ENCODE results near the gene ARSG. TPM values are rescaled to one million over a fixed set of nuclear protein-coding genes. Genes with fewer than 3 reads are reported as not detected.
"Not testable (repeated sequence)": the region's sequence is repeated elsewhere in the genome, so short reads cannot be mapped to it uniquely, and the experiment has no call there.

The ARSG gene
- total and polyA plus RNA-seq, 5 donors from 2014 or later: 10.3 to 21.8 (median 13.2) TPM

GRCh38 chr17:68401288-68401687, 110.0 kb downstream of the ARSG start:
- H3K27ac Mint-ChIP-seq: peak overlapping the region in 1 of 3 donors; percentile 42
- peaks cover 14 to 31% (median 18%) of the 10 kb centered on the region in 4 donors for H3K4me1 Mint-ChIP-seq
- ATAC-seq (ENCODE audit: low read depth in 2 of 2) (no peak), DNase-seq (no peak)
- no peaks in the 10 kb centered on the region for H3K27me3 Mint-ChIP-seq
- H3K4me3 Mint-ChIP-seq: no peak overlapping the region
- peaks cover 19% of the 10 kb centered on the region for H3K4me1 ChIP-seq (ENCODE audit: control insufficient read depth, insufficient read depth, low read length, poor library complexity, severe bottlenecking)
- no peak overlapping the region for H3K27ac ChIP-seq (ENCODE audit: insufficient read depth, low read length, poor library complexity, severe bottlenecking)
- peaks cover 3% of the 10 kb centered on the region for H3K36me3 ChIP-seq (ENCODE audit: control insufficient read depth, insufficient read depth, low read length)
- H3K36me3 Mint-ChIP-seq: peaks cover 21% of the 10 kb centered on the region
- H3K27me3 ChIP-seq (ENCODE audit: control insufficient read depth, insufficient read depth, low read length): no peaks in the 10 kb centered on the region
- no peak overlapping the region for H3K4me3 ChIP-seq (ENCODE audit: low read depth, low read length)
- H3K9me3 ChIP-seq (ENCODE audit: control insufficient read depth in 2 of 2, low read length in 2 of 2): peaks cover 10% of the 10 kb centered on the region in 2 experiments
- H3K9me3 Mint-ChIP-seq: peaks cover 0 to 15% (median 1%) of the 10 kb centered on the region in 7 donors

GRCh38 chr17:68403122-68403521, 111.8 kb downstream of the ARSG start:
- Mint-ChIP-seq H3K27me3 (no peaks in the 10 kb centered on the region), H3K4me3 (no peak overlapping the region), H3K9me3 (peaks cover 0 to 30% (median 8%) of the 10 kb centered on the region in 7 donors), H3K36me3 (peaks cover 32% of the 10 kb centered on the region), H3K4me1 (peaks cover 13 to 23% (median 14%) of the 10 kb centered on the region in 4 donors), H3K27ac (no peak overlapping the region)
- no peaks in the 10 kb centered on the region for H3K27me3 ChIP-seq (ENCODE audit: control insufficient read depth, insufficient read depth, low read length)
- H3K4me3 ChIP-seq (ENCODE audit: low read depth, low read length): no peak overlapping the region
- DNase-seq: no peak
- H3K4me1 ChIP-seq (ENCODE audit: control insufficient read depth, insufficient read depth, low read length, poor library complexity, severe bottlenecking): peaks cover 19% of the 10 kb centered on the region
- H3K27ac ChIP-seq (ENCODE audit: insufficient read depth, low read length, poor library complexity, severe bottlenecking): no peak overlapping the region
- peaks cover 14 to 16% of the 10 kb centered on the region in 2 experiments for H3K9me3 ChIP-seq (ENCODE audit: control insufficient read depth in 2 of 2, low read length in 2 of 2)
- no peak for ATAC-seq (ENCODE audit: low read depth in 2 of 2)
- H3K36me3 ChIP-seq (ENCODE audit: control insufficient read depth, insufficient read depth, low read length): peaks cover 3% of the 10 kb centered on the region

- H3K4me3 Mint-ChIP-seq; H3K27me3 Mint-ChIP-seq; H3K27ac Mint-ChIP-seq; H3K27ac ChIP-seq (ENCODE audit: insufficient read depth, low read length, poor library complexity, severe bottlenecking); H3K36me3 ChIP-seq (ENCODE audit: control insufficient read depth, insufficient read depth, low read length); DNase-seq; H3K27me3 ChIP-seq (ENCODE audit: control insufficient read depth, insufficient read depth, low read length); ATAC-seq (ENCODE audit: low read depth in 2 of 2); H3K4me3 ChIP-seq (ENCODE audit: low read depth, low read length): not testable (repeated sequence)
- peaks cover 32% of the 10 kb centered on the region for H3K36me3 Mint-ChIP-seq
- Histone ChIP-seq H3K4me1 (ENCODE audit: control insufficient read depth, insufficient read depth, low read length, poor library complexity, severe bottlenecking) (peaks cover 16% of the 10 kb centered on the region), H3K9me3 (ENCODE audit: control insufficient read depth in 2 of 2, low read length in 2 of 2) (peaks cover 14 to 16% of the 10 kb centered on the region in 2 experiments)
- H3K9me3 Mint-ChIP-seq: peaks cover 0 to 30% (median 8%) of the 10 kb centered on the region in 7 donors
- peaks cover 6 to 18% (median 11%) of the 10 kb centered on the region in 4 donors for H3K4me1 Mint-ChIP-seq
Observed at GRCh38 chr17:68403837-68404236, 112.5 kb downstream of the ARSG start.

- not testable (repeated sequence) for H3K4me1 ChIP-seq (ENCODE audit: control insufficient read depth, insufficient read depth, low read length, poor library complexity, severe bottlenecking); H3K36me3 ChIP-seq (ENCODE audit: control insufficient read depth, insufficient read depth, low read length); H3K27ac Mint-ChIP-seq; H3K27me3 Mint-ChIP-seq; H3K4me3 ChIP-seq (ENCODE audit: low read depth, low read length); DNase-seq; ATAC-seq (ENCODE audit: low read depth in 2 of 2); H3K4me1 Mint-ChIP-seq; H3K27me3 ChIP-seq (ENCODE audit: control insufficient read depth, insufficient read depth, low read length); H3K27ac ChIP-seq (ENCODE audit: insufficient read depth, low read length, poor library complexity, severe bottlenecking); H3K4me3 Mint-ChIP-seq
- peaks cover 32% of the 10 kb centered on the region for H3K36me3 Mint-ChIP-seq
- peaks cover 14 to 16% of the 10 kb centered on the region in 2 experiments for H3K9me3 ChIP-seq (ENCODE audit: control insufficient read depth in 2 of 2, low read length in 2 of 2)
- peaks cover 0 to 40% (median 8%) of the 10 kb centered on the region in 7 donors for H3K9me3 Mint-ChIP-seq
Observed at GRCh38 chr17:68407656-68408055, 116.4 kb downstream of the ARSG start.

- H3K36me3 Mint-ChIP-seq; H3K27me3 Mint-ChIP-seq; H3K36me3 ChIP-seq (ENCODE audit: control insufficient read depth, insufficient read depth, low read length); H3K27me3 ChIP-seq (ENCODE audit: control insufficient read depth, insufficient read depth, low read length); H3K9me3 ChIP-seq (ENCODE audit: control insufficient read depth in 2 of 2, low read length in 2 of 2): not testable (repeated sequence)
- Mint-ChIP-seq H3K9me3 (peaks cover 0 to 23% (median 3%) of the 10 kb centered on the region in 7 donors), H3K27ac (peak overlapping the region; percentile 69 to 95 (median 87)), H3K4me1 (peaks cover 13 to 31% (median 22%) of the 10 kb centered on the region in 4 donors), H3K4me3 (peak overlapping the region; percentile 91 to 97 (median 94))
- Histone ChIP-seq H3K27ac (ENCODE audit: insufficient read depth, low read length, poor library complexity, severe bottlenecking) (peak overlapping the region; percentile 55), H3K4me1 (ENCODE audit: control insufficient read depth, insufficient read depth, low read length, poor library complexity, severe bottlenecking) (peaks cover 11% of the 10 kb centered on the region), H3K4me3 (ENCODE audit: low read depth, low read length) (peak overlapping the region; percentile 70)
- peak; percentile 78 for ATAC-seq (ENCODE audit: low read depth in 2 of 2)
- DNase-seq: peak; percentile 40 to 80 (median 70)
Observed at GRCh38 chr17:68413597-68414560, 122.6 kb downstream of the ARSG start.

GRCh38 chr17:68414901-68415300, 123.6 kb downstream of the ARSG start:
- not testable (repeated sequence) for H3K36me3 ChIP-seq (ENCODE audit: control insufficient read depth, insufficient read depth, low read length); H3K27me3 ChIP-seq (ENCODE audit: control insufficient read depth, insufficient read depth, low read length); H3K27ac ChIP-seq (ENCODE audit: insufficient read depth, low read length, poor library complexity, severe bottlenecking); H3K27me3 Mint-ChIP-seq; H3K9me3 ChIP-seq (ENCODE audit: control insufficient read depth in 2 of 2, low read length in 2 of 2); ATAC-seq (ENCODE audit: low read depth in 2 of 2)
- H3K27ac Mint-ChIP-seq: peak overlapping the region; percentile 69 to 95 (median 87)
- H3K36me3 Mint-ChIP-seq: peaks cover 11% of the 10 kb centered on the region
- peak overlapping the region; percentile 91 to 97 (median 94) for H3K4me3 Mint-ChIP-seq
- peak in 2 of 3 donors; percentile 34 to 44 for DNase-seq
- H3K4me1 Mint-ChIP-seq: peaks cover 13 to 31% (median 22%) of the 10 kb centered on the region in 4 donors
- H3K9me3 Mint-ChIP-seq: peaks cover 0 to 23% (median 3%) of the 10 kb centered on the region in 7 donors
- peaks cover 11% of the 10 kb centered on the region for H3K4me1 ChIP-seq (ENCODE audit: control insufficient read depth, insufficient read depth, low read length, poor library complexity, severe bottlenecking)
- H3K4me3 ChIP-seq (ENCODE audit: low read depth, low read length): peak overlapping the region; percentile 70

- Mint-ChIP-seq H3K4me3 (no peak overlapping the region), H3K27me3 (no peaks in the 10 kb centered on the region), H3K36me3 (peaks cover 27% of the 10 kb centered on the region), H3K4me1 (peaks cover 13 to 34% (median 22%) of the 10 kb centered on the region in 4 donors), H3K9me3 (peaks cover 0 to 12% (median 3%) of the 10 kb centered on the region in 7 donors), H3K27ac (no peak overlapping the region)
- H3K4me3 ChIP-seq (ENCODE audit: low read depth, low read length): no peak overlapping the region
- H3K27ac ChIP-seq (ENCODE audit: insufficient read depth, low read length, poor library complexity, severe bottlenecking): no peak overlapping the region
- no peaks in the 10 kb centered on the region for H3K27me3 ChIP-seq (ENCODE audit: control insufficient read depth, insufficient read depth, low read length)
- peaks cover 13% of the 10 kb centered on the region for H3K36me3 ChIP-seq (ENCODE audit: control insufficient read depth, insufficient read depth, low read length)
- DNase-seq: no peak
- H3K9me3 ChIP-seq (ENCODE audit: control insufficient read depth in 2 of 2, low read length in 2 of 2): no peaks in the 10 kb centered on the region
- peaks cover 11% of the 10 kb centered on the region for H3K4me1 ChIP-seq (ENCODE audit: control insufficient read depth, insufficient read depth, low read length, poor library complexity, severe bottlenecking)
- no peak for ATAC-seq (ENCODE audit: low read depth in 2 of 2)
Observed at GRCh38 chr17:68417317-68417716, 126.0 kb downstream of the ARSG start.
